Small intestine (tissue), 7 donors: ENCODE data around the gene LACRT. TPM values are rescaled to one million over a fixed set of nuclear protein-coding genes. Genes with fewer than 3 reads are reported as not detected.

Source experiments
- DNase-seq, 2 donors: peaks; one replicate each; pipeline versions ENCODE4 v3.0.0 to v3.0.0-alpha.2; 2013
- FAIRE-seq: peaks from 2 replicates; lab custom pipeline; 2012; peaks lifted over from hg19 to GRCh38; lab: Jason Lieb, UNC
- H3K27ac ChIP-seq, 3 donors: one replicate each; pipeline ENCODE4 v1.5.1; 2013; ENCODE audit warnings: low read length in 2 of 3, mild to moderate bottlenecking in 2 of 3, control low read depth in 1 of 3, inconsistent platforms in 1 of 3, low read depth in 1 of 3, moderate library complexity in 1 of 3
- H3K27me3 ChIP-seq, 3 donors: one replicate each; pipeline ENCODE4 v1.6.1; 2013; ENCODE audit warnings: low read length in 3 of 3, inconsistent platforms in 1 of 3; ENCODE audit not compliant: control insufficient read depth in 3 of 3, insufficient read depth in 3 of 3
- H3K36me3 ChIP-seq, 3 donors: one replicate each; pipeline ENCODE4 v1.6.1; 2013; ENCODE audit warnings: low read length in 3 of 3, inconsistent platforms in 1 of 3, low read depth in 1 of 3, mild to moderate bottlenecking in 1 of 3, moderate library complexity in 1 of 3; ENCODE audit not compliant: control insufficient read depth in 3 of 3, insufficient read depth in 2 of 3
- H3K4me1 ChIP-seq, 3 donors: one replicate each; pipeline ENCODE4 v1.6.1; 2013; ENCODE audit warnings: low read length in 2 of 3, inconsistent platforms in 1 of 3, low read depth in 1 of 3, mild to moderate bottlenecking in 1 of 3, moderate library complexity in 1 of 3; ENCODE audit not compliant: control insufficient read depth in 3 of 3, insufficient read depth in 2 of 3
- H3K4me3 ChIP-seq, 3 donors: one replicate each; pipeline ENCODE4 v1.5.1; 2013; ENCODE audit warnings: low read length in 3 of 3, control low read depth in 1 of 3, inconsistent platforms in 1 of 3, low read depth in 1 of 3, mild to moderate bottlenecking in 1 of 3, moderate library complexity in 1 of 3
- H3K9me3 ChIP-seq, 2 donors: one replicate each; pipeline ENCODE4 v1.6.1; 2013; ENCODE audit warnings: low read depth in 1 of 2, low read length in 1 of 2; ENCODE audit not compliant: control insufficient read depth in 2 of 2, insufficient read depth in 1 of 2
- WGBS, 3 donors: extraction: QIAGEN DNeasy Blood & Tissue Kit; methylation state at CpG; one replicate each; pipeline ENCODE4 v1.1.7; 2013; 5-methylcytosine and 5-hydroxymethylcytosine counted together
- polyA plus RNA-seq, 4 donors: library from polyadenylated mRNA; stranded (reverse) in 3 of 4; unstranded in 1 of 4; fragments of 200-250 nt in 3 of 4; fragments of 120-200 nt in 1 of 4; gene quantifications; one replicate each; pipeline versions ENCODE4 v1.2.1 to v1.2.3, GENCODE V29; 2013
- donor health status: healthy with polysubstance abuse.
- donor health status: control.
- donor health status: control.
- donor health status: Bipolar disorder and iron deficiency.
- donor health status: healthy.

LACRT gene
- polyA plus RNA-seq, 4 donors, result not detected

DNA sequence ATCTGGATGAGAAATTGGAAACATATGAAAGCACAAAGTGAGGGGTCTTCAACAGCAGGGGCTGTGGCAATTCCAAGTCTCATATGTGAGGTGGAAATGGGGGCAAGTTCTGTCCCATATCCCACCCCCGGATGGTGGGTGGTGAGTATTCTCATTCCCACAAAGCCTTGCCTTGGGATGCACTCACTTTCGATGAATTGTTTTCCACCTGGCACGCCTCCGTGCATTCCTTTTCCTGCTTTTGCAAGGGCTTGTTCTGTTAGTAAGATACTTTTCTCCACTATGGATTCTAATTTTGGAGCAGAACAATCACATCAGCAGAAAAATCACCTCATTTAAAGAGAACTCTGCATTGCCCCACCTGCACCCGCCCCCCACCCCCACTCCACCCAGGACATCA is 3.1 kb downstream of the LACRT start:
- 74 to 79% (median 76%) methylated on average over 5 of the region's 5 CpGs for WGBS, 3 donors
- Histone ChIP-seq H3K4me1 (no peaks in the 10 kb centered on the region), H3K27me3 (peaks cover 0 to 10% (median 5%) of the 10 kb centered on the region in 3 donors), H3K4me3 (no peak overlapping the region), H3K9me3 (peaks cover 0 to 13% of the 10 kb centered on the region in 2 donors), H3K36me3 (no peaks in the 10 kb centered on the region), H3K27ac (no peak overlapping the region)
- FAIRE-seq (no peak), DNase-seq (no peak)

DNA sequence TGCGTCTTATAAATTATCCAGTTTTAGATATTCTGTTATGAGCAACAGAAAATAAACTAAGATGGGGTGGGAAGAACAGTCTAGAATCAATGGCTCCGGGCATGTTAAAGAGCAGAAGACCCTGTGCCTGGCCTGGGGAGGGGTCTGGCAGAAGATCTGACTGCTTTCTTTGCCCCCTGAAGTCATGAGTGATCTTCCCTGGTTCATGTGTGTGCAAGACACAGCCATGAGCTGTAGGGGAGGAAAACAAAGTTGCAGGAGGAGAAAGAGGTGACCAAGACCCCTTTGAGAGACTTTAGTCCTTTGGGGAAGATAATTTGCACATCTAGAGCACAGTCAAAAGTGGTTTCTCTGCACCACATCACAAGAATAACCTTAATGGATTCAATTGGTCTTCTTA is 4.8 kb downstream of the LACRT start:
- no peak for DNase-seq
- Histone ChIP-seq H3K27me3 (peaks cover 0 to 10% (median 5%) of the 10 kb centered on the region in 3 donors), H3K4me3 (no peak overlapping the region), H3K4me1 (no peaks in the 10 kb centered on the region), H3K36me3 (no peaks in the 10 kb centered on the region), H3K9me3 (peaks cover 0 to 13% of the 10 kb centered on the region in 2 donors), H3K27ac (no peak overlapping the region)
- WGBS, 3 donors, result 70 to 82% (median 76%) methylated on average over 2 of the region's 2 CpGs
- no peak for FAIRE-seq

DNA sequence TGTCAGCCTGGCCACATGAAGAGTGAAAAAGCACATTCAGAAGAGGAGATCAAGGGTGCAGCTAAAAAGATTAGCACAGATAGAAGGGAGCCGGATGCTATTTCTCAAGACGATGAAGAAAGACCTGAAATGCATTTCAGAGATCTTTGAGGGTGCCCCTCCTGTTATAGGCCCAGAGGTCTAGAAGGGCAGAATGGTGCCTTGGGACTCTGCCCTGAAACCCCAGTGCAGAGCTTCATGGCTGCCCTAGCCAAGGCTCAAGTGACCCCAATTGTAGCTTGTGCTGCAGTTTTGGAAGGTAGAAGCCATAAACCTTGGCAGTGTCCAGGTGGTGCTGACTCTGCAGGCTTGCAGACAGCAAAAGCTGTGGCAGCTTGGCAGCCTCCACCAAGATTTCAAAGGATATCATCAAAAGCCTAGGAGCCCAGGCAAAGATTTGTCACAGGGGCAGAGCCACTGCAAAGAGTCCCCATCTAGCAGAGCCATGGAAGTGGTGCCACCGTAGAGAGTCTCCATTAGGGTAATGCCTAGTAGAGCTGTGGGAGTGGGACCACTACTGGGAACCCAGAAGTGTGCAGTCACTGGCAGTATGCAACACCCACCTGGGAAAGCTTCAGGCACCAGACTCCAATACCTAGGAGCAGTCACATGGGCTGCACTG is 6.4 kb downstream of the LACRT start:
- FAIRE-seq, result no peak
- Histone ChIP-seq H3K9me3 (peaks cover 0 to 13% of the 10 kb centered on the region in 2 donors), H3K4me3 (no peak overlapping the region), H3K36me3 (no peaks in the 10 kb centered on the region), H3K4me1 (no peaks in the 10 kb centered on the region), H3K27ac (no peak overlapping the region), H3K27me3 (peaks cover under 1 to 9% (median 6%) of the 10 kb centered on the region in 3 donors)
- no peak for DNase-seq
- 91 to 100% (median 94%) methylated on average over 3 of the region's 3 CpGs for whole genome bisulfite sequencing, 3 donors

DNA sequence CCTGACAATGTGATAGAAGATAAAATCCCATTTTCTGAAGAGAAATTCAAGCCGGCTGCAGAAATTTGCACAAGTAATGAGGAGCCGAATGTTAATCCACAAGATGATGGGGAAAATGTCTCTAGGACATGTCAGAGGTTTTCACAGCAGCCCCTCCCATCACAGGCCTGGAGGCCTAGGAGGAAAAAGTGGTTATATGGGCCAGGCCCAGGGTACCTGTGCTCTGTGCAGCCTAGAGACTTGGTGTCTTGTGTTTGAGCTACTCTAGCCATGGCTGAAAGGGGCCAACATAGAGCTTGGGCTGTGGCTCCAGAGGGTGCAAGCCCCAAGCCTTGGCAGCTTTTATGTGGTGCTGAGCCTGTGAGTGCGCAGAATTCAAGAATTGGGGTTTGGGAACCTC is 7.4 kb downstream of the LACRT start:
- peaks cover 0 to 13% of the 10 kb centered on the region in 2 donors for H3K9me3 ChIP-seq
- no peak for FAIRE-seq
- 79 to 86% (median 85%) methylated on average over 3 of the region's 3 CpGs for WGBS, 3 donors
- no peak overlapping the region for H3K27ac ChIP-seq
- no peaks in the 10 kb centered on the region for H3K36me3 ChIP-seq
- DNase-seq, result no peak
- H3K4me1 ChIP-seq, result no peaks in the 10 kb centered on the region
- H3K27me3 ChIP-seq, result peaks cover 4 to 6% (median 5%) of the 10 kb centered on the region in 3 donors
- no peak overlapping the region for H3K4me3 ChIP-seq

DNA sequence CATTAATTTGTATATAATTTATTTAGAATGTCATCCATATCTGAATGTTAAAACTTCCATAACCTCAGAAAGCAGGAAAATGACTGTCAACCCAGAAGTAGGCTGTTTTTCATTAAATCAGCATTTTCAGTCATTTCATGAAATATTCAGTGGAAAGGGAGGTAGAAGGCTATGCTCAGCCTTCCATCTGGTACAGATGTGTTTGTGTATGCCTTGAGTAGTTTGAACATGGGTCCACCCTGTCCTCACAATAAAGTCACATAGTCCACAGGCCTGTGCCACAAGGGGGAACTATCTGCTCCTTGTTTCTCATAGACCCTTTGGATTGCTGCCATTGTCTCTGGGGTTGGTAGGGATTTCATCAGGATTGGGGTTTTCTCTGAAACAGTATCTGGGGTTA is 9.1 kb downstream of the LACRT start:
- Histone ChIP-seq H3K27ac (no peak overlapping the region), H3K9me3 (peaks cover 0 to 13% of the 10 kb centered on the region in 2 donors), H3K36me3 (no peaks in the 10 kb centered on the region), H3K4me3 (no peak overlapping the region), H3K4me1 (no peaks in the 10 kb centered on the region), H3K27me3 (peaks cover 4 to 6% (median 4%) of the 10 kb centered on the region in 3 donors)
- no peak for FAIRE-seq
- DNase-seq, result no peak

DNA sequence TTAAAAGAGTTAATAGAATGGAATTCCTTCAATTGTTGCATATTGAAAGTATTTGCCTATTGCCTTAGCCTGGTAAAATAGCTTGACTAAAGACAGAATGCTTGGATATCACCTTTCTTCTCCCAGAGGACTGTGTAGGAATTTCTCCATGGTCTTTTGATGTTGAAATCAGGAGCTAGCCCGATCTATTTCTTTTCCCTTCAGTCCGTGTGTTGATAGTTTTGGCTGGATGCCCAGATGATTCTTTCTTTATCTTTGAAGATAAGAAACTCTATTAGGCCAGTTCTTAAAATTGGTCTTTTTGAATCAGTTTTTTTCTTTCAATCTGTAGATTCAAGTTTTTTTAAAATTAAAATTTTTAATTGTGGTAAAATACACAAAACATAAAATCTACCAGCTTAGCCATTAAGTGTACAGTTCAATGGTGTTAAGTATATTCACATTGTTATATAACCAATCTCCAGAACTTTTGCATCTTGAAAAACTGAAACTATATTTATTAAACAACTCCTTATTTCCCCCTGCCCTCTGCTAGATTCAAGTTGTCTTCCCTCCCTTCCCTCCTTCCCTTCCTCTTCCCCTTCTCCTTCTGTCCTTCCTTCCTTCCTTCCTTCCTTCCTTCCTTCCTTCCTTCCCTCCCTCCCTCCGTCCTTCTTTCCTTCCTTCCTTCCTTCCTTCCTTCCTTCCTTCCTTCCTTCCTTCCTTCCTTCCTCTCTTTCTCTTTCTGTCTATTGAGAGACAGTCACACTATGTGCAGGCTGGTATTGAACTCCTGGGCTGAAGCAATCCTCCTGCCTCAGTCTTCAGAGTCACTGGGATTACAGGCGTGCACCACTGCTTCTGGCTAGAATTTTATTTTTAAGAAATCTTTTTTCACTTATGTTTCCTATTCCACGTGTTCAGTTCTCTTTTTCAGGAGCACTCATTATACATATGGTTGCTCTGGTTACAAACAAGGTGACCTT is 10.1 kb downstream of the LACRT start:
- Histone ChIP-seq H3K4me3 (no peak overlapping the region), H3K36me3 (no peaks in the 10 kb centered on the region), H3K4me1 (no peaks in the 10 kb centered on the region), H3K9me3 (peaks cover 0 to 13% of the 10 kb centered on the region in 2 donors), H3K27me3 (peaks cover 3 to 4% (median 3%) of the 10 kb centered on the region in 3 donors), H3K27ac (no peak overlapping the region)
- DNase-seq (peak in 1 of 2 donors; percentile 14), FAIRE-seq (no peak)
- 43 to 51% (median 43%) methylated on average over 5 of the region's 5 CpGs for WGBS, 3 donors

DNA sequence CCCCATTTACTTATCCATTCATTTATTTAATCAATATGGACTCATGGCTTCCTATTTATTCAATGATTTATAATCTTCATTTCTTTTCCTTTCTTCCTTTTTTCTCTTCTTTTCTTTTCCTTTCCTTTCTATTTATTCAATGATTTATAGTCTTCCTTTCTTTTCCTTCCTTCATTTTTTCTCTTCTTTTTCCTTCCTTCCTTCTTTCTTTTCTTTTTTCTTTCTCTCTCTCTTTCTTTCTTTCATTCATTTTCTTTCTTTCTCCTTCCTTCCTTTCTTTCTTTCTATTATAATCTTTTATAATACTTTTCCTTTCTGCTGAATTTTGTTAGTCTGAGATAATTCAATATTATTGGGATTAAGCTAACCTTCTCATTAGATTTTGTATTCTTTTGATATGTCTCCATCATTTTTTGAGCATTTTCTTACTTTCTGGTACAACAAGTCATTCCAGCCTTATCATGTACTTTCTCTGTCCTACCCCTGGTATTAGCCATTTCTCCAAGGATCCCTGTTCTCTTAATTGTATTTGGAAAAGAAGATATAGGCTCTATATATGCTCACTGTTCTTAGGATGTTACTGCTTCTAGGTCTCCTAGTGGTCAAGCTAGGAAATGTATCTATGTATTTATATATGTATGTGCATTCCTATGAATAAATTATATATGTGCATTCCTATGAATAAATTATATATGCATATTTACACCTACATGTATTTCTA is 12.1 kb downstream of the LACRT start:
- no peak for FAIRE-seq
- DNase-seq, result no peak

More for the DNA sequence above, 12.1 kb downstream of the LACRT start:
- peaks cover 0 to 5% of the 10 kb centered on the region in 2 donors for H3K9me3 ChIP-seq
- H3K4me1 ChIP-seq, result no peaks in the 10 kb centered on the region
- no peak overlapping the region for H3K27ac ChIP-seq
- H3K36me3 ChIP-seq, result no peaks in the 10 kb centered on the region
- H3K27me3 ChIP-seq, result peaks cover 2 to 4% (median 3%) of the 10 kb centered on the region in 3 donors
- H3K4me3 ChIP-seq, result no peak overlapping the region
